NCI-H146 treated with DMSO at 0.1 percent for 48 hours (cell line): ENCODE data around the gene TGM5.

Source experiments
- DNase-seq: peaks from one replicate; lab custom pipeline; 2025; ENCODE audit not compliant: unreplicated experiment; lab: John Stamatoyannopoulos, UW

The TGM5 gene

DNA sequence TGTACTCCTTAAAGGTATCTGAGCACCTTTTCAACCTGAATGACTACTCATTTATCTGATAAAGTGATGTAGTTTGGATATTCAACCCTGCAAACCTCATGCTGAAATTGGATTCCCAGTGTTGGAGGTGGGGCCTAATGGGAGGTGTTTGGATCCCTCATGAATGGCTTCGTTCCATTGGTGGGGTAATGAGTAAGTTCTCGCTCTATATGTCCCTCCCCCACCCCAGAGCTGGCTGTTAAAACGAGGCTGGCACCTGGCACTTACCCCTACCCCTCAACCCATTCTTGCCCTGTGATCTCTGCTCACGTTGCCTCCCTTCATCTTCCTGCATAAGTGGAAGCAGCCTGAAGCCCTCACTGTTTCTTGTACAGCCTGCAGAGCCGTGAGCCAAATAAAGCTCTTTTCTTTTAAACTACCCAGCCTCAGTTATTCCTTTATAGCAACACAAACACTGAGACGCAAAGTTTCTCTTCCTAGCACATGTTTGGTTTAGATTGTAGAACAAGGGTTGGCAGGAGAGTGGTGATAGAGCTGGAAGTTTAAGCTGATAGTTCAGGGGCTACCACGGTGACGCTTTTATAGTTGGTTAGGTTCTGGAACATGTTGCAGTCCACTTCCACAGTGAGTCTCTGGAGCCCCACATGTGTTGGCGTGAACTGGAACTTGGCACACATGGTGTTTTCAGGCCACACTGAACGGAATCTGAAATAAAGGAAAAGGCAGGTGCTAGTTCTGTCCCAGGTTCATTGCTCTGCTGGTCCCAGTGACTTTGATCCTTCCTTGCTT, 69.8 kb downstream of the TGM5 start:
- DNase-seq = no peak

DNA sequence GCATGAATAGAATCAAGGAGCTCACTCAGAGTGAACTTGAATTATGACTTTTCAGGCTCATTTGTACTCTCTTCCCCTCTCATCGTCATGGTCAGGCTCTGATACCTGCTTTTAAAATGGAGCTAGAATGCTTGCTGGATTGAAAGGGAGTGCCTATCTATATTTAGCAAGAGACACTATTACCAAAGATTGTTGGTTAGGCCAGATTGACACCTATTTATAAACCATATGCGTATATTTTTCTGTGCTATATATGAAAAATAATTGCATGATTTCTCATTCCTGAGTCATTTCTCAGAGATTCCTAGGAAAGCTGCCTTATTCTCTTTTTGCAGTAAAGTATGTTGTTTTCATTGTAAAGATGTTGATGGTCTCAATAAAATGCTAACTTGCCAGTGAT, 71.9 kb downstream of the TGM5 start:
- no peak for DNase-seq

DNA sequence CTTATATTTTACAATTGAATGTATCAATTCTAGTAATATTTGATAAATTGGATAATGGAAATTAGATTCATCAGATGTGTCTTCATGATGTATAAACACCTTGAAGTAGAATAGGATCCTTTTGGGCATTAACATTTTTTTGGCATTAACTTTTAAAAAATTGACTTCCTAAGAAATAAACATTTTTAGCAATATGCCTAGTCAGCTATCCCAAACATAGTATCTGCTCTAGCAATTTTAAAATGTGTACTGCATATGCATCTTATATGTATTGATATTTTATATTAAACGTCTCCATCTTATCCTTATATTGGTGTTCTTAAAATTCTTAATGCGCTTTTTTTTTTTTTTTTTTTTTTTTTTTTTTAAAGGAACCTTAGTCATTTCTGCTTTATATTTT, 73.0 kb downstream of the TGM5 start:
- DNase-seq = no peak

- DNase-seq = no peak
Observed at GRCh38 chr15:43190178-43190577, 76.5 kb downstream of the TGM5 start.

DNA sequence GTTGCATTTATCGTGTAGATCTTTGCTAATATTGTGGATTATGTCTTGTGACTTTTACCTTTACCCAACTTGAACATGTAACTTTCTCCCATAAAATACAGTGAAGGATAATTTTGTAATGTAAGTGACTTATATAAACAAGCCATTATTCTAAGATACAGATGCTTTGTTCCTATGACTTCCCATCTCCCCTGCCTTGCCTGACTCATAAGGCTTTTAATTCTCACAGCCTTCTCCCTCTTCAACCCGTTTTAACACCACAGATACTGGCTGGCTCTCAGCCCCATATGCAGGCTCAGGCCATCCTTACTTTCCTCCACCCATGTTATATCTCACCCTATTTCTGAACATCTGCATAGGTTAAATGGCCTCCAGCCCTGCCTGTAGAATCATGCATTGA, 77.4 kb downstream of the TGM5 start:
- no peak for DNase-seq

GRCh38 chr15:43187544-43188155, 79.1 kb downstream of the TGM5 start:
- no peak for DNase-seq

- no peak for DNase-seq
Observed at GRCh38 chr15:43186003-43186353, 80.8 kb downstream of the TGM5 start.

DNA sequence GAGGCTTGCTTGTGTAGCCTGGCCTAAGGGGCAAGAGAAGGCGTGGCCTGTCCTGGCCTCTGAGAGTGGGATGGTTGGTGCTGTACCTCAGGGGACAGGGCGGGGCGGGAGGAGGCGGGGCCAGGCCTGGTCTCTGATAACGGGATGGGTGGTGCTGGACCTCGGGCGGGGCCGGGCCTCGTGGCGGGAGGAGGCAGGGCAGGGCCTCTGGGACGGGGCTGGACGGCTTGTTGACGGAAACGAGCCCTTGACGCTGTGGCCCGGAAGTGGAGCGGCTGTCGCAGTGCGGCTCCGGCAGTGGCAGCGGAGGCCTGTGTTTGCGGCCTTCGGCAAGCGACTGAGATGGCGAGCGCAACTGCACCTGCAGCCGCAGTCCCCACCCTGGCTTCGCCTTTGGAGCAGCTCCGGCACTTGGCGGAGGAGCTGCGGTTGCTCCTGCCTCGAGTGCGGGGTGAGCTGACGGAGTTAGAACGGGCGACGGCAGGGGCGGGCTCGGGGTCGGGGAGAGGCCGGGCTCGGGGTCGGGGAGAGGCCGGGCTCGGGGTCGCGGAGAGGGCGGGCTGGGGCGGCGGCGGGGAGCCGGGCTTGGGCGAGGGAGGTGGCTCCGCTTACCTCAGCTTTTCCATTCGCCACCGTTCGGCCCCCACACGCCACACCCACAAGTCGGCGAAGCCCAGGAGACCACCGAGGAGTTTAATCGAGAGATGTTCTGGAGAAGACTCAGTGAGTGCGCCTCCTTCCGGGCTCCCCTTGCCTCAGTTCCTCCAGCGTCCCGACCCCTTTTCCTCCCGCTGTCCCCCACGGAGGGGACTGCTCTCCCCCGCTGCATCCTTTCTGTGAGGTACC, 81.3 kb downstream of the TGM5 start, which contains the start of gene CCNDBP1:
CCNDBP1 (plus strand) TSS at position 247 of the 846 bp plus-strand sequence; CDS start at position 343, 96 bp downstream.
- peak; percentile 79 for DNase-seq

GRCh38 chr15:43184407-43185124, 82.2 kb downstream of the TGM5 start:
- no peak for DNase-seq

DNA sequence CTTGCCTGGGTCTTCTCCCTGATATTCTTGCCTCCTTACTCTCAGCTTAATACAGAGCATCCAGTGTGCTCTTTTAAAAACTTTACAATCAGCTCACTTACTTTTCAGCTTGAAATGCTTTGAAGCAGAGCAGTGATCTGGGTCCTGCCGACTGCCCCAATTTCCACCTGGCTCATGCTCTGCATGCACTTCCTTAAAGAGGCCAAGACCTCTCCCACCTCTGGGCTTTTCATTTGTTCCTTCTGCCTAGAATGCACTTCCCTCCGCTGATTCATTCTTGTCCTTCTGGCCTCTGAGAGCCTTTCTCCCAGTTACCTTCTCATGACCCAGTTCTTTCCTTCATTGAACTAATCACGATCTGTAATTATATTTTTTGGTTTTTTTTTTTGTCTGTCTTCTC, 83.5 kb downstream of the TGM5 start:
- no peak for DNase-seq
